H9 (cell line): Measurements from ENCODE around the gene LRMDA. TPM values are rescaled to one million over a fixed set of nuclear protein-coding genes. Genes with fewer than 3 reads are reported as not detected.

ENCODE experiments used
- DNase-seq: peaks from one replicate; pipeline ENCODE4 v3.0.0-alpha.2; 2017
- H2AFZ ChIP-seq: one replicate; pipeline ENCODE4 v1.6.1; 2013; ENCODE audit warnings: mild to moderate bottlenecking, low read length, control low read depth, moderate library complexity
- H2AK5ac ChIP-seq: 2 replicates; pipeline ENCODE4 v1.6.1; 2013; ENCODE audit warnings: low read length, control low read depth, mixed read lengths; ENCODE audit not compliant: insufficient read length
- H2BK120ac ChIP-seq: one replicate; pipeline ENCODE4 v1.6.1; 2013; ENCODE audit warnings: low read depth, mild to moderate bottlenecking, low read length, control low read depth, inconsistent platforms; ENCODE audit not compliant: poor library complexity, severe bottlenecking
- H2BK12ac ChIP-seq: 2 replicates; pipeline ENCODE4 v1.6.1; 2013; ENCODE audit warnings: low read length, control low read depth, mixed read lengths, low read depth; ENCODE audit not compliant: insufficient read length
- H2BK15ac ChIP-seq: 2 replicates; pipeline ENCODE4 v1.6.1; 2013; ENCODE audit warnings: low read depth, low read length, control low read depth
- H2BK20ac ChIP-seq: one replicate; pipeline ENCODE4 v1.6.1; 2013; ENCODE audit warnings: low read depth, mild to moderate bottlenecking, low read length, control low read depth, inconsistent platforms; ENCODE audit not compliant: poor library complexity, severe bottlenecking
- H2BK5ac ChIP-seq: 2 replicates; pipeline ENCODE4 v1.6.1; 2013; ENCODE audit warnings: low read length, control low read depth, mixed read lengths; ENCODE audit not compliant: insufficient read length
- H3K14ac ChIP-seq: 2 replicates; pipeline ENCODE4 v1.6.1; 2013; ENCODE audit warnings: low read length, control low read depth; ENCODE audit not compliant: insufficient read depth
- H3K18ac ChIP-seq: 2 replicates; pipeline ENCODE4 v1.6.1; 2013; ENCODE audit warnings: low read depth, mild to moderate bottlenecking, mixed read lengths, low read length, control low read depth; ENCODE audit not compliant: insufficient read length
- H3K23ac ChIP-seq: 2 replicates; pipeline ENCODE4 v1.6.1; 2013; ENCODE audit warnings: low read length, control low read depth, mixed read lengths, low read depth; ENCODE audit not compliant: insufficient read length
- H3K23me2 ChIP-seq: 2 replicates; pipeline ENCODE4 v1.6.1; 2013; ENCODE audit warnings: low read depth, mild to moderate bottlenecking, mixed read lengths, low read length, control low read depth; ENCODE audit not compliant: insufficient read length, poor library complexity, severe bottlenecking
- H3K27ac ChIP-seq: 2 replicates; pipeline ENCODE4 v1.5.1; 2013; ENCODE audit warnings: low read length, control low read depth, mixed read lengths, low read depth; ENCODE audit not compliant: insufficient read length
- H3K27me3 ChIP-seq: 2 replicates; pipeline ENCODE4 v1.6.1; 2013; ENCODE audit warnings: low read length, control low read depth, inconsistent platforms; ENCODE audit not compliant: insufficient read depth
- H3K4ac ChIP-seq: 2 replicates; pipeline ENCODE4 v1.6.1; 2013; ENCODE audit warnings: low read depth, mild to moderate bottlenecking, control low read depth, inconsistent platforms, low read length, moderate library complexity
- H3K4me1 ChIP-seq: 2 replicates; pipeline ENCODE4 v1.6.1; 2013; ENCODE audit warnings: low read length, control low read depth, inconsistent platforms; ENCODE audit not compliant: insufficient read depth
- H3K4me2 ChIP-seq: 2 replicates; pipeline ENCODE4 v1.6.1; 2013; ENCODE audit warnings: low read length, control low read depth, mixed read lengths; ENCODE audit not compliant: insufficient read length, insufficient read depth
- H3K56ac ChIP-seq: 2 replicates; pipeline ENCODE4 v1.6.1; 2013; ENCODE audit warnings: low read depth, mild to moderate bottlenecking, mixed read lengths, low read length, control low read depth; ENCODE audit not compliant: insufficient read length
- H3K79me1 ChIP-seq: 2 replicates; pipeline ENCODE4 v1.6.1; 2013; ENCODE audit warnings: low read depth, mild to moderate bottlenecking, moderate library complexity, low read length, control low read depth, inconsistent platforms; ENCODE audit not compliant: insufficient read depth, poor library complexity, severe bottlenecking
- H3K79me2 ChIP-seq: 2 replicates; pipeline ENCODE4 v1.6.1; 2013; ENCODE audit warnings: low read length, control low read depth, inconsistent platforms; ENCODE audit not compliant: insufficient read depth
- H3K9ac ChIP-seq: 2 replicates; pipeline ENCODE4 v1.6.1; 2013; ENCODE audit warnings: low read length, control low read depth, mixed read lengths; ENCODE audit not compliant: insufficient read length; ENCODE audit errors: extremely low read depth
- H3K9me3 ChIP-seq: one replicate; pipeline ENCODE4 v1.6.1; 2013; ENCODE audit warnings: low read depth, low read length, inconsistent platforms; ENCODE audit not compliant: control insufficient read depth
- H3T11ph ChIP-seq: one replicate; pipeline ENCODE4 v1.6.1; 2013; ENCODE audit warnings: mild to moderate bottlenecking, low read length, control low read depth, inconsistent platforms
- H4K20me1 ChIP-seq: one replicate; pipeline ENCODE4 v1.6.1; 2013; ENCODE audit not compliant: control insufficient read depth, insufficient read length, insufficient read depth
- H4K5ac ChIP-seq: 2 replicates; pipeline ENCODE4 v1.6.1; 2013; ENCODE audit warnings: low read depth, mild to moderate bottlenecking, mixed read lengths, low read length, control low read depth; ENCODE audit not compliant: insufficient read length
- H4K8ac ChIP-seq: replicated peaks from 2 replicates; pipeline ENCODE4 v1.6.1; 2013; ENCODE audit warnings: low read length, control low read depth, mixed read lengths, low read depth; ENCODE audit not compliant: insufficient read length
- H4K91ac ChIP-seq: 2 replicates; pipeline ENCODE4 v1.6.1; 2013; ENCODE audit warnings: low read depth, mild to moderate bottlenecking, moderate library complexity, mixed read lengths, low read length, control low read depth; ENCODE audit not compliant: insufficient read length
- H3K27ac Mint-ChIP-seq, 3 experiments: 2 replicates in 2 of 3; 3 replicates in 1 of 3; pipeline ENCODE4 v1.8.0; 2020 to 2021; ENCODE audit warnings: mixed read lengths in 3 of 3, mild to moderate bottlenecking in 1 of 3, moderate library complexity in 1 of 3
- H3K27me3 Mint-ChIP-seq: 2 replicates; pipeline ENCODE4 v1.8.0; 2021; ENCODE audit warnings: low read depth, mild to moderate bottlenecking, moderate library complexity, mixed read lengths
- H3K36me3 Mint-ChIP-seq, 3 experiments: 2 replicates in 2 of 3; 3 replicates in 1 of 3; pipeline ENCODE4 v1.8.0; 2020 to 2021; ENCODE audit warnings: low read depth in 3 of 3, mixed read lengths in 3 of 3; ENCODE audit not compliant: insufficient read depth in 1 of 3
- H3K4me1 Mint-ChIP-seq, 2 experiments: 2 replicates each; pipeline ENCODE4 v1.8.0; 2020; ENCODE audit warnings: mixed read lengths in 2 of 2
- H3K4me3 Mint-ChIP-seq, 2 experiments: 2 replicates in 1 of 2; 3 replicates in 1 of 2; pipeline ENCODE4 v1.8.0; 2020 to 2021; ENCODE audit warnings: mild to moderate bottlenecking in 2 of 2, mixed read lengths in 2 of 2, moderate library complexity in 1 of 2
- H3K9me3 Mint-ChIP-seq, 2 experiments: 2 replicates in 1 of 2; 3 replicates in 1 of 2; pipeline ENCODE4 v1.8.0; 2020; ENCODE audit warnings: mild to moderate bottlenecking in 2 of 2, mixed read lengths in 2 of 2, moderate library complexity in 1 of 2
- WGBS: extraction: QIAGEN DNeasy Blood & Tissue Kit; methylation state at CpG from one replicate; pipeline ENCODE4 v1.1.7; 2013; ENCODE audit warnings: missing lambda C conversion rate, low lambda C conversion rate, mixed read lengths; ENCODE audit not compliant: insufficient read length; ENCODE audit errors: extremely low coverage; 5-methylcytosine and 5-hydroxymethylcytosine counted together
- total RNA-seq: library from RNA; stranded (reverse); gene quantifications from 2 replicates; pipeline ENCODE4 v1.2.1, GENCODE V29; 2021
- TF ChIP-seq, protein P1 (sequence below): fragments of 200-600 bp; sonication (generic); conservative IDR thresholded peaks from 3 replicates; pipeline ENCODE4 v1.8.0; 2021; ENCODE audit warnings: antibody characterized with exemption, mild to moderate bottlenecking

Gene LRMDA
- total RNA-seq, 1 experiment from 2014 or later: 1.8 TPM

- Histone ChIP-seq H3K9ac (no peak overlapping the region), H3K23ac (no peak overlapping the region), H2BK15ac (no peak overlapping the region), H3K79me2 (no peaks in the 10 kb centered on the region), H2BK120ac (no peak overlapping the region), H2BK12ac (no peak overlapping the region), H3K27me3 (no peaks in the 10 kb centered on the region), H3K14ac (no peak overlapping the region), H3K79me1 (no peaks in the 10 kb centered on the region), H4K5ac (no peak overlapping the region), H3T11ph (no peak overlapping the region), H2BK5ac (no peak overlapping the region), H3K18ac (no peak overlapping the region), H4K20me1 (no peaks in the 10 kb centered on the region), H3K27ac (no peak overlapping the region), H4K91ac (no peak overlapping the region), H3K23me2 (no peaks in the 10 kb centered on the region), H3K4me2 (no peak overlapping the region), H3K4me1 (no peaks in the 10 kb centered on the region), H2AFZ (no peak overlapping the region), H3K4ac (no peak overlapping the region), H2BK20ac (no peak overlapping the region), H3K9me3 (no peaks in the 10 kb centered on the region), H2AK5ac (no peak overlapping the region), H3K56ac (no peak overlapping the region), H4K8ac (no peak overlapping the region)
- no CpG with 5 or more reads among the region's 3 CpGs for whole genome bisulfite sequencing
- H3K27ac Mint-ChIP-seq: no peak overlapping the region
- H3K27me3 Mint-ChIP-seq: no peaks in the 10 kb centered on the region; the same call in 1 of the 2 replicates
- H3K36me3 Mint-ChIP-seq: peaks cover 0 to 4% (median 2%) of the 10 kb centered on the region in 3 experiments; a peak in 3 of 7 replicates
- H3K4me3 Mint-ChIP-seq: no peak overlapping the region
- peaks cover 3 to 7% of the 10 kb centered on the region in 2 experiments for H3K9me3 Mint-ChIP-seq
- H3K4me1 Mint-ChIP-seq: no peaks in the 10 kb centered on the region
- DNase-seq: no peak
- TF ChIP-seq, protein P1, sequence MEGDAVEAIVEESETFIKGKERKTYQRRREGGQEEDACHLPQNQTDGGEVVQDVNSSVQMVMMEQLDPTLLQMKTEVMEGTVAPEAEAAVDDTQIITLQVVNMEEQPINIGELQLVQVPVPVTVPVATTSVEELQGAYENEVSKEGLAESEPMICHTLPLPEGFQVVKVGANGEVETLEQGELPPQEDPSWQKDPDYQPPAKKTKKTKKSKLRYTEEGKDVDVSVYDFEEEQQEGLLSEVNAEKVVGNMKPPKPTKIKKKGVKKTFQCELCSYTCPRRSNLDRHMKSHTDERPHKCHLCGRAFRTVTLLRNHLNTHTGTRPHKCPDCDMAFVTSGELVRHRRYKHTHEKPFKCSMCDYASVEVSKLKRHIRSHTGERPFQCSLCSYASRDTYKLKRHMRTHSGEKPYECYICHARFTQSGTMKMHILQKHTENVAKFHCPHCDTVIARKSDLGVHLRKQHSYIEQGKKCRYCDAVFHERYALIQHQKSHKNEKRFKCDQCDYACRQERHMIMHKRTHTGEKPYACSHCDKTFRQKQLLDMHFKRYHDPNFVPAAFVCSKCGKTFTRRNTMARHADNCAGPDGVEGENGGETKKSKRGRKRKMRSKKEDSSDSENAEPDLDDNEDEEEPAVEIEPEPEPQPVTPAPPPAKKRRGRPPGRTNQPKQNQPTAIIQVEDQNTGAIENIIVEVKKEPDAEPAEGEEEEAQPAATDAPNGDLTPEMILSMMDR: no peak
These were observed 517.2 kb downstream of the LRMDA start for GRCh38 chr10:75948583-75948982.
